KMS-11 (cell line): ENCODE data around the gene NCKAP5.

Experiments used
- H2AFZ ChIP-seq: fragments of 200-600 bp; sonication (generic); 2 replicates; pipeline ENCODE4 v1.6.1; 2016; ENCODE audit warnings: antibody characterized with exemption, mixed run types, low read depth
- H3K27ac ChIP-seq: fragments of 200-600 bp; sonication (generic); 2 replicates; pipeline ENCODE4 v1.6.1; 2016; ENCODE audit warnings: mild to moderate bottlenecking, mixed run types
- H3K27me3 ChIP-seq: fragments of 200-600 bp; sonication (generic); 2 replicates; pipeline ENCODE4 v1.6.1; 2017; ENCODE audit warnings: mild to moderate bottlenecking, low read depth, mixed run types, moderate library complexity; ENCODE audit not compliant: insufficient read depth
- H3K36me3 ChIP-seq: fragments of 200-600 bp; sonication (generic); 2 replicates; pipeline ENCODE4 v1.6.1; 2017; ENCODE audit warnings: mild to moderate bottlenecking, mixed run types; ENCODE audit not compliant: insufficient read depth
- H3K4me1 ChIP-seq: fragments of 200-600 bp; sonication (generic); 2 replicates; pipeline ENCODE4 v1.6.1; 2016; ENCODE audit warnings: mild to moderate bottlenecking, low read depth, mixed run types; ENCODE audit not compliant: poor library complexity, severe bottlenecking
- H3K4me2 ChIP-seq: fragments of 200-600 bp; sonication (generic); 2 replicates; pipeline ENCODE4 v1.7.0; 2016; ENCODE audit warnings: mild to moderate bottlenecking, mixed run types
- H3K4me3 ChIP-seq: fragments of 200-600 bp; sonication (generic); IDR thresholded peaks from 2 replicates; pipeline ENCODE4 v1.6.1; 2017; ENCODE audit warnings: low read depth, low read length, mixed read lengths; ENCODE audit not compliant: insufficient read depth
- H3K79me2 ChIP-seq: fragments of 200-600 bp; sonication (generic); 2 replicates; pipeline ENCODE4 v1.6.1; 2016; ENCODE audit warnings: low read depth, mixed run types; ENCODE audit not compliant: insufficient read depth
- H3K9ac ChIP-seq: fragments of 200-600 bp; sonication (generic); 2 replicates; pipeline ENCODE4 v1.6.1; 2016; ENCODE audit warnings: mild to moderate bottlenecking, mixed run types
- H4K20me1 ChIP-seq: fragments of 200-600 bp; sonication (generic); 2 replicates; pipeline ENCODE4 v1.6.1; 2016; ENCODE audit warnings: mild to moderate bottlenecking, mixed run types; ENCODE audit not compliant: insufficient read depth
- TF ChIP-seq, protein P1 (sequence below): fragments of 200-600 bp; sonication (generic); conservative IDR thresholded peaks from 2 replicates; pipeline ENCODE4 v1.6.1; 2017; ENCODE audit warnings: low read depth, mild to moderate bottlenecking, antibody characterized with exemption, low read length, moderate library complexity, mixed read lengths

Gene NCKAP5

DNA sequence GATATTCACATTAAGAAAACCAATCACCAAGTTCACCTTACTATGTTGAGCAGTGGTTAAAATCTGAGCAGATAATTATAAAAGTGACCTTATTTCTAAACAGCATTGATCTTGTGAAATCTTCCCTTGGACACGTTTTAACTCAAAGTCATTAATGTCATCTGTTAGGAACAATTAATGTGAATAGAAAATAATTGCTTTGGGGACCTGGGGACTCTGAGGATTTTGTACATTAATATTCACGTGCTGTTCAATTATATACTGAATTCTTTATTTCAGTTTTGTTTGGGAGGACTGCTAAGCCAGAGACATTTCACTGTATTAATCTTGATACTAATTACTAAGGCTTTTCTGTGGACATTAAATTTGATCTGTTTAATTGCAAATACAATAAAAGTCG is 771.2 kb downstream of the NCKAP5 start:
- H3K27ac ChIP-seq, result no peak overlapping the region
- no peaks in the 10 kb centered on the region for H3K4me1 ChIP-seq
- no peak overlapping the region for H3K4me3 ChIP-seq
- H2AFZ ChIP-seq, result no peak overlapping the region
- no peaks in the 10 kb centered on the region for H4K20me1 ChIP-seq
- H3K4me2 ChIP-seq, result no peak overlapping the region
- no peak overlapping the region for H3K9ac ChIP-seq
- H3K79me2 ChIP-seq, result no peaks in the 10 kb centered on the region
- H3K27me3 ChIP-seq, result no peaks in the 10 kb centered on the region
- no peaks in the 10 kb centered on the region for H3K36me3 ChIP-seq
- TF ChIP-seq, protein P1, sequence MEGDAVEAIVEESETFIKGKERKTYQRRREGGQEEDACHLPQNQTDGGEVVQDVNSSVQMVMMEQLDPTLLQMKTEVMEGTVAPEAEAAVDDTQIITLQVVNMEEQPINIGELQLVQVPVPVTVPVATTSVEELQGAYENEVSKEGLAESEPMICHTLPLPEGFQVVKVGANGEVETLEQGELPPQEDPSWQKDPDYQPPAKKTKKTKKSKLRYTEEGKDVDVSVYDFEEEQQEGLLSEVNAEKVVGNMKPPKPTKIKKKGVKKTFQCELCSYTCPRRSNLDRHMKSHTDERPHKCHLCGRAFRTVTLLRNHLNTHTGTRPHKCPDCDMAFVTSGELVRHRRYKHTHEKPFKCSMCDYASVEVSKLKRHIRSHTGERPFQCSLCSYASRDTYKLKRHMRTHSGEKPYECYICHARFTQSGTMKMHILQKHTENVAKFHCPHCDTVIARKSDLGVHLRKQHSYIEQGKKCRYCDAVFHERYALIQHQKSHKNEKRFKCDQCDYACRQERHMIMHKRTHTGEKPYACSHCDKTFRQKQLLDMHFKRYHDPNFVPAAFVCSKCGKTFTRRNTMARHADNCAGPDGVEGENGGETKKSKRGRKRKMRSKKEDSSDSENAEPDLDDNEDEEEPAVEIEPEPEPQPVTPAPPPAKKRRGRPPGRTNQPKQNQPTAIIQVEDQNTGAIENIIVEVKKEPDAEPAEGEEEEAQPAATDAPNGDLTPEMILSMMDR, result no peak

GRCh38 chr2:132795220-132795619 is 773.0 kb downstream of the NCKAP5 start:
- Histone ChIP-seq H4K20me1 (no peaks in the 10 kb centered on the region), H3K4me2 (no peak overlapping the region), H3K4me1 (no peaks in the 10 kb centered on the region), H3K79me2 (no peaks in the 10 kb centered on the region), H3K9ac (no peak overlapping the region), H3K36me3 (no peaks in the 10 kb centered on the region), H2AFZ (no peak overlapping the region), H3K27ac (no peak overlapping the region), H3K27me3 (no peaks in the 10 kb centered on the region), H3K4me3 (no peak overlapping the region)
- TF ChIP-seq, protein P1, result no peak

- Histone ChIP-seq H3K27ac (no peak overlapping the region), H2AFZ (no peak overlapping the region), H3K27me3 (no peaks in the 10 kb centered on the region), H3K9ac (no peak overlapping the region), H3K4me3 (no peak overlapping the region), H3K79me2 (no peaks in the 10 kb centered on the region), H3K4me2 (no peak overlapping the region), H3K4me1 (no peaks in the 10 kb centered on the region), H3K36me3 (no peaks in the 10 kb centered on the region), H4K20me1 (no peaks in the 10 kb centered on the region)
- TF ChIP-seq, protein P1, result no peak
Observed at GRCh38 chr2:132793532-132793931, 774.7 kb downstream of the NCKAP5 start.

DNA sequence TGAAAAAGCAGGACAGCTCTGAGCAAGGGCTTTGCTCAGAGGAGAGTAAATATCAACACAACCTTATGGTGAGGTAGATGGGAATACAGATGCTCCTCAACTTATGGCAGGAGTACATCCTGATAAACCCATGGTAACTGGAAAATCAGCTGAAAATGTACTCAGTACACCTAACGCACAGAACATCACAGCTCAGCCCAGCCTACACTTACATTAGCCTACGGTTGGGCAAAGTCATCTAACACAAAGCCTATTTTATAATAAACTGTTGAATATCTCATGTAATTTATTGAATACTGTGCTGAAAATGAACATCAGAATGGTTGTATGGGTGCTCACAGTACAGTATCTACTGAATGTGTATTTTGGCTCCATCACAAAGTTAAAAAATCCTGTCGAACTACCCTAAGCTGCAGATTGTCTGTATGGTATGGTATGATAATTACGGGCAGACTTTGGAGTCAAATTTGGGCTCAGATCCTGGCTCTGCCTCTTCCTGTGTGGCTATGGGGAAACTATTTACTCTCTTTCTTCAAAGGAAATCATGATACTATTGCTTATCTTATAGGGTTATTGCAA is 778.0 kb downstream of the NCKAP5 start:
- Histone ChIP-seq H3K9ac (no peak overlapping the region), H3K4me2 (no peak overlapping the region), H2AFZ (no peak overlapping the region), H3K36me3 (no peaks in the 10 kb centered on the region), H3K27me3 (no peaks in the 10 kb centered on the region), H3K79me2 (no peaks in the 10 kb centered on the region), H4K20me1 (no peaks in the 10 kb centered on the region), H3K4me1 (no peaks in the 10 kb centered on the region), H3K4me3 (no peak overlapping the region), H3K27ac (no peak overlapping the region)
- TF ChIP-seq, protein P1, result no peak

- Histone ChIP-seq H3K4me1 (no peaks in the 10 kb centered on the region), H3K4me2 (no peak overlapping the region), H2AFZ (no peak overlapping the region), H3K4me3 (no peak overlapping the region), H3K27ac (no peak overlapping the region), H3K9ac (no peak overlapping the region), H3K27me3 (no peaks in the 10 kb centered on the region), H3K79me2 (no peaks in the 10 kb centered on the region), H4K20me1 (no peaks in the 10 kb centered on the region), H3K36me3 (no peaks in the 10 kb centered on the region)
- TF ChIP-seq, protein P1, result no peak
Observed at GRCh38 chr2:132789066-132789465, 779.2 kb downstream of the NCKAP5 start.
